ENCODE measurements around the gene SHCBP1L.

DNA sequence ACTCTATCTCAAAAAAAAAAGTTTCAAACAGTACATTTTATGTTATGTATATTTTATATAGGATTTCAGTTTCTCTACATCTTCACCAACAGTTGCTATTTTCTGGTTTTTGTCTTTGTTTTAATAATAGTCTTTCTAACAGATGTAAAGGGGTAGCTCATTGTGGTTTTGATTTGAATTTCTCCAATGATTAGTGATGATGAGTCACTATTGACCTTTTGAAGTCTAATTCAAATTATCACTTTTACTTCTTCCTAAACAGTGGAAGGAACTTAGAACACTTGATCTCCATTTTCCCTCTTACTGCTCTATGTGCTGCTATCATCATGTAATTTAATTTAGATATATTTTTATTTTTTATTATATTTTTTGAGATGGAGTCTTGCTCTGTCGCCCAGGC, 31.7 kb upstream of the SHCBP1L start:
- no peak for TF ChIP-seq SP1 (IDR thresholded peaks at IDR 0.05)
- TF ChIP-seq FOXK2 (IDR thresholded peaks at IDR 0.05), result no peak
- no peak for TF ChIP-seq TARDBP (IDR thresholded peaks at IDR 0.05)
- no peak for TF ChIP-seq FOXM1 (IDR thresholded peaks at IDR 0.05; ENCODE audit: borderline replicate concordance)
- TF ChIP-seq NFRKB (IDR thresholded peaks at IDR 0.05), result no peak
- TF ChIP-seq BHLHE40 (IDR thresholded peaks at IDR 0.05; ENCODE audit: borderline replicate concordance), result no peak
- TF ChIP-seq L3MBTL2 (conservative IDR thresholded peaks at IDR 0.05), result no peak
- no peak for TF ChIP-seq ARNT (IDR thresholded peaks at IDR 0.05)
- no peak for TF ChIP-seq SUZ12 (IDR thresholded peaks at IDR 0.05)
- TF ChIP-seq LEF1 (IDR thresholded peaks at IDR 0.05; ENCODE audit: borderline replicate concordance), result no peak
- no peak for TF ChIP-seq ZNF384 (IDR thresholded peaks at IDR 0.05)

Data from HEK293T (cell line).